H1 (cell line): ENCODE measurements around the gene JPH2. TPM values are rescaled to one million over a fixed set of nuclear protein-coding genes. Genes with fewer than 3 reads are reported as not detected.
"Not testable (repeated sequence)": the region's sequence is repeated elsewhere in the genome, so short reads cannot be mapped to it uniquely, and the experiment has no call there.

Experiments used
- CTCF ChIA-PET: fragments of 300-600 bp; sonication (Branson Sonifier 250); formaldehyde crosslinking; loops from one replicate; lab custom pipeline; 2021; ENCODE audit not compliant: partially characterized antibody; lab: Charles Lee
- POLR2A ChIA-PET: fragments of 300-600 bp; sonication (Branson Sonifier 250); formaldehyde crosslinking; loops from one replicate; lab custom pipeline; 2021; ENCODE audit warnings: inconsistent platforms; ENCODE audit not compliant: partially characterized antibody; lab: Charles Lee
- DNase-seq, 2 experiments: peaks; one replicate each; pipeline versions ENCODE4 v3.0.0 to v3.0.0-alpha.2; 2010 to 2022; ENCODE audit warnings: low spot score in 2 of 2, low read depth in 1 of 2, mixed read lengths in 1 of 2
- FAIRE-seq: peaks from 2 replicates; lab custom pipeline; 2011; peaks lifted over from hg19 to GRCh38; lab: Jason Lieb, UNC
- H2AFZ ChIP-seq: 2 replicates; pipeline ENCODE4 v1.8.1; 2012; ENCODE audit warnings: low read length, inconsistent platforms
- H2AK5ac ChIP-seq: 2 replicates; pipeline ENCODE4 v1.6.1; 2013; ENCODE audit warnings: low read depth, low read length
- H2BK120ac ChIP-seq: replicated peaks from 2 replicates; pipeline ENCODE3; 2013; ENCODE audit warnings: low read depth, low read length, inconsistent platforms
- H2BK12ac ChIP-seq: 2 replicates; pipeline ENCODE4 v1.6.1; 2013; ENCODE audit warnings: low read depth, low read length
- H2BK15ac ChIP-seq: 2 replicates; pipeline ENCODE4 v1.6.1; 2013; ENCODE audit warnings: low read length
- H2BK20ac ChIP-seq: 2 replicates; pipeline ENCODE4 v1.6.1; 2013; ENCODE audit warnings: low read length
- H2BK5ac ChIP-seq: 2 replicates; pipeline ENCODE4 v1.6.1; 2013; ENCODE audit warnings: low read depth, low read length
- H3K14ac ChIP-seq: 2 replicates; pipeline ENCODE4 v1.6.1; 2013; ENCODE audit warnings: inconsistent platforms; ENCODE audit not compliant: insufficient read length
- H3K18ac ChIP-seq: 2 replicates; pipeline ENCODE4 v1.6.1; 2013; ENCODE audit warnings: low read length; ENCODE audit errors: extremely low read depth
- H3K23ac ChIP-seq: 2 replicates; pipeline ENCODE4 v1.6.1; 2013; ENCODE audit warnings: inconsistent platforms; ENCODE audit not compliant: insufficient read length
- H3K23me2 ChIP-seq: 2 replicates; pipeline ENCODE4 v1.6.1; 2013; ENCODE audit warnings: low read depth, low read length
- H3K27ac ChIP-seq: 2 replicates; pipeline ENCODE4 v1.6.1; 2011; ENCODE audit warnings: low read depth, low read length, inconsistent platforms
- H3K27me3 ChIP-seq, 4 experiments: replicated peaks in 1 of 4; 1 replicate in 1 of 4; 2 replicates in 3 of 4; pipeline versions ENCODE4 v1.6.1 to v1.8.1; 2011 to 2013; ENCODE audit warnings: low read length in 3 of 4, mild to moderate bottlenecking in 3 of 4, inconsistent platforms in 2 of 4, mixed read lengths in 2 of 4, moderate library complexity in 1 of 4; ENCODE audit not compliant: control insufficient read depth in 3 of 4, insufficient read depth in 3 of 4; ENCODE audit errors: extremely low read depth in 1 of 4
- H3K36me3 ChIP-seq, 4 experiments: 2 replicates each; pipeline versions ENCODE4 v1.6.1 to v1.8.1; 2011 to 2013; ENCODE audit warnings: mild to moderate bottlenecking in 4 of 4, low read length in 3 of 4, moderate library complexity in 2 of 4, control low read depth in 1 of 4, inconsistent platforms in 1 of 4; ENCODE audit not compliant: insufficient read depth in 4 of 4, control insufficient read depth in 2 of 4
- H3K4ac ChIP-seq: replicated peaks from 2 replicates; pipeline ENCODE3; 2013; ENCODE audit warnings: low read length, low read depth, mixed read lengths, inconsistent platforms; ENCODE audit not compliant: insufficient read length
- H3K4me1 ChIP-seq, 4 experiments: replicated peaks in 1 of 4; 1 replicate in 1 of 4; 2 replicates in 3 of 4; pipeline versions ENCODE4 v1.6.1 to v1.8.1; 2011 to 2013; ENCODE audit warnings: low read length in 3 of 4, inconsistent platforms in 2 of 4, mixed read lengths in 1 of 4; ENCODE audit not compliant: insufficient read depth in 4 of 4, control insufficient read depth in 3 of 4
- H3K4me2 ChIP-seq, 2 experiments: 2 replicates each; pipeline versions ENCODE4 v1.6.1 to v1.8.1; 2011 to 2013; ENCODE audit warnings: low read depth in 2 of 2, low read length in 2 of 2, control low read depth in 1 of 2, inconsistent platforms in 1 of 2, mild to moderate bottlenecking in 1 of 2; ENCODE audit not compliant: insufficient read depth in 1 of 2
- H3K4me3 ChIP-seq, 4 experiments: fragments of 200-600, 300-600 bp in 1 of 4; sonication (generic), shearing (Covaris generic), sonication (Bioruptor Twin) in 1 of 4; 2 replicates each; pipeline versions ENCODE4 v1.5.1 to v1.8.1; 2011 to 2016; ENCODE audit warnings: low read length in 4 of 4, low read depth in 3 of 4, control low read depth in 2 of 4, inconsistent platforms in 2 of 4, mild to moderate bottlenecking in 2 of 4, mixed read lengths in 1 of 4, moderate library complexity in 1 of 4; ENCODE audit not compliant: insufficient read depth in 2 of 4; ENCODE audit errors: extremely low read depth in 1 of 4
- H3K56ac ChIP-seq: replicated peaks from 2 replicates; pipeline ENCODE3; 2013; ENCODE audit warnings: low read depth, mild to moderate bottlenecking, mixed read lengths, low read length, inconsistent platforms; ENCODE audit not compliant: insufficient read length
- H3K79me1 ChIP-seq: 2 replicates; pipeline ENCODE4 v1.6.1; 2013; ENCODE audit warnings: low read depth, low read length, control low read depth
- H3K79me2 ChIP-seq, 2 experiments: 2 replicates each; pipeline versions ENCODE4 v1.6.1 to v1.8.1; 2012 to 2013; ENCODE audit warnings: low read length in 2 of 2, mild to moderate bottlenecking in 2 of 2, inconsistent platforms in 1 of 2; ENCODE audit not compliant: insufficient read depth in 2 of 2, control insufficient read depth in 1 of 2
- H3K9ac ChIP-seq, 4 experiments: replicated peaks in 1 of 4; 1 replicate in 1 of 4; 2 replicates in 3 of 4; pipeline versions ENCODE4 v1.6.1 to v1.8.1; 2011 to 2013; ENCODE audit warnings: low read depth in 3 of 4, low read length in 3 of 4, control low read depth in 2 of 4, mild to moderate bottlenecking in 2 of 4, moderate library complexity in 2 of 4, inconsistent platforms in 1 of 4; ENCODE audit errors: extremely low read depth in 1 of 4
- H3K9me3 ChIP-seq, 2 experiments: 2 replicates each; pipeline versions ENCODE4 v1.6.1 to v1.8.1; 2012 to 2013; ENCODE audit warnings: mild to moderate bottlenecking in 2 of 2, moderate library complexity in 2 of 2, control low read depth in 1 of 2, inconsistent platforms in 1 of 2, low read depth in 1 of 2, low read length in 1 of 2, mixed read lengths in 1 of 2; ENCODE audit not compliant: insufficient read depth in 2 of 2
- H4K20me1 ChIP-seq, 2 experiments: replicated peaks in 1 of 2; 2 replicates each; pipeline versions ENCODE3 to v1.8.1; 2011 to 2013; ENCODE audit warnings: inconsistent platforms in 2 of 2, low read length in 2 of 2, mild to moderate bottlenecking in 1 of 2; ENCODE audit not compliant: insufficient read depth in 2 of 2, control insufficient read depth in 1 of 2
- H4K5ac ChIP-seq: 2 replicates; pipeline ENCODE4 v1.6.1; 2013; ENCODE audit warnings: low read length, low read depth, mixed read lengths, inconsistent platforms; ENCODE audit not compliant: insufficient read length
- H4K8ac ChIP-seq: 2 replicates; pipeline ENCODE4 v1.8.0; 2013; ENCODE audit warnings: mild to moderate bottlenecking, moderate library complexity, low read length, inconsistent platforms; ENCODE audit not compliant: insufficient read depth; ENCODE audit errors: extremely low read depth
- H4K91ac ChIP-seq: replicated peaks from 2 replicates; pipeline ENCODE3; 2013; ENCODE audit warnings: low read length, mixed read lengths, inconsistent platforms; ENCODE audit not compliant: insufficient read length
- WGBS, 2 experiments: shearing (Covaris generic) in 1 of 2; methylation state at CpG; one replicate each; pipeline versions ENCODE4 v1.1.6 to v1.1.7; 2013 to 2015; ENCODE audit warnings: low lambda C conversion rate in 2 of 2, mixed read lengths in 2 of 2, inconsistent platforms in 1 of 2, low coverage in 1 of 2, missing lambda C conversion rate in 1 of 2; ENCODE audit not compliant: insufficient replicate concordance in 2 of 2, insufficient coverage in 1 of 2, insufficient read length in 1 of 2; ENCODE audit errors: extremely low coverage in 1 of 2, missing lambda C conversion rate in 1 of 2; 5-methylcytosine and 5-hydroxymethylcytosine counted together
- polyA plus RNA-seq, 7 experiments: library from polyadenylated mRNA; depleted of rRNA in 3 of 7; stranded (reverse) in 5 of 7; unstranded in 2 of 7; fragments of >200 nt in 5 of 7; fragments of 200-250 nt in 2 of 7; gene quantifications; 1 replicate in 5 of 7; 2 replicates in 1 of 7; 4 replicates in 1 of 7; pipeline versions ENCODE4 v1.2.1 to v1.2.3, GENCODE V29; 2011 to 2013; ENCODE audit warnings: missing spikeins in 2 of 7, mixed read lengths in 2 of 7
- total RNA-seq: library from RNA; stranded (reverse); fragmentation: NEBNext Ultra II Directional; extraction: Animal tissue kit (Norgen Biotek cat#: 25700); gene quantifications from 2 replicates; pipeline ENCODE4 v1.2.1, GENCODE V29; 2021

JPH2 gene
- total and polyA plus RNA-seq, 2 of the 8 experiments (the other 6 are each of a cell fraction or from before 2014, with no cell fraction given) = 0.59 to 1.3 TPM

- not testable (repeated sequence) for H3K36me3 ChIP-seq
These were observed 45.5 kb upstream of the JPH2 start for GRCh38 chr20:44232469-44232856.

More at GRCh38 chr20:44232469-44232856, 45.5 kb upstream of the JPH2 start:
- H3K18ac ChIP-seq, H3K56ac ChIP-seq, H4K5ac ChIP-seq, H3K27me3 ChIP-seq, H3K23ac ChIP-seq, H3K4ac ChIP-seq, H2BK120ac ChIP-seq, H4K20me1 ChIP-seq, H2BK15ac ChIP-seq, H3K23me2 ChIP-seq, H2AFZ ChIP-seq, H3K14ac ChIP-seq, H3K9ac ChIP-seq, FAIRE-seq, H3K9me3 ChIP-seq, H2AK5ac ChIP-seq, H4K91ac ChIP-seq, H2BK5ac ChIP-seq, H3K27ac ChIP-seq, H3K4me3 ChIP-seq, H3K4me2 ChIP-seq, H2BK20ac ChIP-seq, H3K79me2 ChIP-seq, H3K79me1 ChIP-seq, H3K4me1 ChIP-seq, POLR2A ChIA-PET, H2BK12ac ChIP-seq, H4K8ac ChIP-seq, DNase-seq: not testable (repeated sequence)
- 93% methylated on average over 4 of the region's 4 CpGs; no CpG with 5 or more reads in 1 of the 2 experiments for WGBS, 2 experiments
- CTCF ChIA-PET = interaction anchor here (1.0 to 4.0 kb wide), 7 partner anchors 9 to 32 kb away, joined by 3 to 26 read pairs (median 5); partner anchors contain the start of gene GDAP1L1
